ENCODE data around the gene TSPAN2. TPM values are rescaled to one million over a fixed set of nuclear protein-coding genes. Genes with fewer than 3 reads are reported as not detected.

The TSPAN2 gene
- total and polyA plus RNA-seq, 11 donors: 2.8 to 10.6 (median 7.1) TPM

GRCh38 chr1:115059316-115059715 is 30.0 kb downstream of the TSPAN2 start:
- peaks cover 0 to 22% (median 0%) of the 10 kb centered on the region in 12 donors for H3K4me1 ChIP-seq
- peaks cover 0 to 10% (median 0%) of the 10 kb centered on the region in 9 donors for H3K36me3 ChIP-seq
- intact Hi-C loops (cut with DNase I): loop anchor here in 2 of 10 donors (5.0 to 10.0 kb wide), 2 partner anchors 48 to 55 kb away; no protein-coding TSS in a partner anchor
- H3K9me3 ChIP-seq: no peaks in the 10 kb centered on the region
- no peak overlapping the region for H3K4me3 ChIP-seq
- TF ChIP-seq, protein P1, sequence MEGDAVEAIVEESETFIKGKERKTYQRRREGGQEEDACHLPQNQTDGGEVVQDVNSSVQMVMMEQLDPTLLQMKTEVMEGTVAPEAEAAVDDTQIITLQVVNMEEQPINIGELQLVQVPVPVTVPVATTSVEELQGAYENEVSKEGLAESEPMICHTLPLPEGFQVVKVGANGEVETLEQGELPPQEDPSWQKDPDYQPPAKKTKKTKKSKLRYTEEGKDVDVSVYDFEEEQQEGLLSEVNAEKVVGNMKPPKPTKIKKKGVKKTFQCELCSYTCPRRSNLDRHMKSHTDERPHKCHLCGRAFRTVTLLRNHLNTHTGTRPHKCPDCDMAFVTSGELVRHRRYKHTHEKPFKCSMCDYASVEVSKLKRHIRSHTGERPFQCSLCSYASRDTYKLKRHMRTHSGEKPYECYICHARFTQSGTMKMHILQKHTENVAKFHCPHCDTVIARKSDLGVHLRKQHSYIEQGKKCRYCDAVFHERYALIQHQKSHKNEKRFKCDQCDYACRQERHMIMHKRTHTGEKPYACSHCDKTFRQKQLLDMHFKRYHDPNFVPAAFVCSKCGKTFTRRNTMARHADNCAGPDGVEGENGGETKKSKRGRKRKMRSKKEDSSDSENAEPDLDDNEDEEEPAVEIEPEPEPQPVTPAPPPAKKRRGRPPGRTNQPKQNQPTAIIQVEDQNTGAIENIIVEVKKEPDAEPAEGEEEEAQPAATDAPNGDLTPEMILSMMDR (IDR thresholded peaks at IDR 0.05): no peak
- TF ChIP-seq POLR2A (IDR thresholded peaks at IDR 0.05): no peak
- H3K27ac ChIP-seq: no peak overlapping the region
- 41 to 46% (median 43%) methylated on average over 2 of the region's 2 CpGs for WGBS, 4 donors
- ATAC-seq: no peak
- DNase-seq: no peak
- H3K27me3 ChIP-seq: no peaks in the 10 kb centered on the region

DNA sequence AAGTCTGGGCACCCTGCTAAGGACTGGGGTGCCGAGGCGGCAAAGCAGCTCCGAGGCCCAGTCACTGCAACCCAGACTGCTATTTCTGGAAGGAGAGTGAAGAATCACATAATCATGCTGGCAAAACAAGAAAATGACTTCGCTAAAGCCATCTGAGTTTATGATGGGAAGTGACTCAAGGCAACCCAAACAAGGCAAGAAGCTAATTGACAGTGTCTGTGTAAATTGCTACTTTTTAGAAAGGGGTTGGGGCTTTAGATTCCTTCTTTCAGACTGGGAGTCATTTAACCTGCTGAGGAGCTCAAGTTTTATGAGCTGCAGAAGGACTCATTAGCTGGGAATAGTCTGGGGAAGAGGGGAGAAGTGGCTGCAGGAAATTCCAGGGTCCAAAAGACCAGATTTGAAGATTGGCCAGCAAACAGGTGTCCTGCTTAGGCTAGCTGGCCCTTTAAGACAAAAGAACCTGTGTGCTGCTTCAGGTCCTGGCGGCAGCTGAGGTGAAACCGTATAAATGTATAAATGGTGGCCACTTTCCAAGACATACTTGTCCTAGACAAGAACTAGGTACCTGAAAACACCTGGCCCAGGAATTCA is 31.5 kb downstream of the TSPAN2 start:
- TF ChIP-seq, protein P1 (IDR thresholded peaks at IDR 0.05): no peak
- TF ChIP-seq POLR2A (IDR thresholded peaks at IDR 0.05): no peak
- H3K4me1 ChIP-seq: peaks cover 0 to 13% (median 0%) of the 10 kb centered on the region in 12 donors
- no peak overlapping the region for H3K4me3 ChIP-seq
- no peaks in the 10 kb centered on the region for H3K27me3 ChIP-seq
- peaks cover 0 to 10% (median 0%) of the 10 kb centered on the region in 9 donors for H3K36me3 ChIP-seq
- WGBS, 4 donors: 89 to 95% (median 93%) methylated on average over 6 of the region's 6 CpGs
- no peak for DNase-seq
- intact Hi-C loops (cut with DNase I): loop anchor here in 2 of 10 donors (5.0 to 10.0 kb wide), 2 partner anchors 50 to 57 kb away; no protein-coding TSS in a partner anchor
- H3K27ac ChIP-seq: peak overlapping the region in 1 of 12 donors; percentile 40
- no peak for ATAC-seq
- no peaks in the 10 kb centered on the region for H3K9me3 ChIP-seq

DNA sequence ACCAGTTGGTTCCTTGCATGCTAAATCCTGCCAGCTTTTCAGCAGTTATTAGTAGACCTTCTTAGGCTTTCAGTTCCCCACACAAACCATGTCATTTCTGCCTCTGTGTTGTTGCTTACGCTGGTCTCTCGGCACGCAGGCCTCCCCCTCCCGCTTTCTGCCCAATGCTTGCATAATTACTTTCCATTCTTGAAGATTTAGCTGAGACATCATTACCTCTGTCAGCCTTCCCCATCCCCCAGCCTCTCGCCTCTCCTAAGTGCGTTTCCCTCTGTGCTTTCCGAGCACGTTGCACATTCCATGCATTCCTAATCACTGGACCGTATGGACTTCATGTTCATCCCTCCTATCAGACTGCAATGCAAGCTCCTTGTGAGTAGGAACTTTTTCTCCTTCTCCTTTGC is 32.9 kb downstream of the TSPAN2 start:
- intact Hi-C loops (cut with DNase I): loop anchor here in 2 of 10 donors (5.0 to 10.0 kb wide), 2 partner anchors 51 to 58 kb away; no protein-coding TSS in a partner anchor
- H3K9me3 ChIP-seq: no peaks in the 10 kb centered on the region
- DNase-seq (no peak), ATAC-seq (no peak)
- H3K4me3 ChIP-seq: no peak overlapping the region
- H3K27me3 ChIP-seq: no peaks in the 10 kb centered on the region
- peak overlapping the region in 1 of 12 donors; percentile 40 for H3K27ac ChIP-seq
- TF ChIP-seq, protein P1 (IDR thresholded peaks at IDR 0.05): no peak
- no peak for TF ChIP-seq POLR2A (IDR thresholded peaks at IDR 0.05)
- H3K36me3 ChIP-seq: peaks cover 0 to 10% (median 0%) of the 10 kb centered on the region in 9 donors
- H3K4me1 ChIP-seq: no peaks in the 10 kb centered on the region
- WGBS, 4 donors: 48 to 66% (median 62%) methylated on average over 9 of the region's 9 CpGs

DNA sequence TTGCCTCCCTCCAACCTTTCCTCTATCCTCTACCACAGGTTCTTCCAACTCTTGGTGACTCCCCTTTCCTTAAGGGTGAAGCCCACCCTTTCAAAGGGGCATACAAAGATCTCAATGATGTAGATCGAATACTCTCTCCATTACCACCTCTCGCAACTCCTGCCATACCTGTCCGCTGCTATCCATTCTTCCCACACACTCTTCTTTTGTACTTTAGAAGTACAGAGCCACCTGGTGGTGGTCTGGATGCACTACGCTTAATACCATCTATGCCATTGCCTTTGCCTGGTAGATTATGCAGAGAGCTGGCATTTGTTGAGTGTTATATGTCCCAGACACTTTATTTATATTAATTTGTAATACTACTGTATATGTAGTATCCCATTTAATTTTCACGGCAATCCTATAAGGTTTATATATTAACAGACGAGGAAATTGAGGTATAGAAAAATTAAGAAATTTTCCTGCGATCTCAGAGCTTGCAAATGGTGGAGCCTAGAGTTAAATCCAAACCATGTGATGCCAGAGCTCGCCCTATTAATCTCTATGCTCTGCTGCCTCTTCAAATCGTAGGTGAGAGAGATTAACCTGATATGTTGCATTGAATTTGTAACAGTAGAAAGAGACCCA is 36.7 kb downstream of the TSPAN2 start:
- no peaks in the 10 kb centered on the region for H3K9me3 ChIP-seq
- TF ChIP-seq, protein P1 (IDR thresholded peaks at IDR 0.05): peak; percentile 68 to 92 (median 78)
- no peak for TF ChIP-seq POLR2A (IDR thresholded peaks at IDR 0.05)
- H3K27me3 ChIP-seq: no peaks in the 10 kb centered on the region
- intact Hi-C loops (cut with DNase I): loop anchor here in 9 of 10 donors (1.0 to 10.0 kb wide), 7 partner anchors 60 to 75 kb away; no protein-coding TSS in a partner anchor
- WGBS, 4 donors: 45 to 48% (median 47%) methylated on average over 9 of the region's 9 CpGs
- H3K4me3 ChIP-seq: no peak overlapping the region
- H3K4me1 ChIP-seq: no peaks in the 10 kb centered on the region
- H3K27ac ChIP-seq: no peak overlapping the region
- DNase-seq (peak in 2 of 5 donors; percentile 27 to 56), ATAC-seq (peak in 3 of 4 donors; percentile 69 to 74 (median 71))
- H3K36me3 ChIP-seq: peaks cover 0 to 9% (median 0%) of the 10 kb centered on the region in 9 donors

Data from heart left ventricle (tissue), 16 donors.